T-helper 1 cell (primary cell): ENCODE measurements around the gene SDE2.
"Not testable (repeated sequence)": the region's sequence is repeated elsewhere in the genome, so short reads cannot be mapped to it uniquely, and the experiment has no call there.

ENCODE experiments used
- DNase-seq, 5 donors: peaks; one replicate each; pipeline ENCODE4 v3.0.0-alpha.2; 2012 to 2020

SDE2 gene

DNA sequence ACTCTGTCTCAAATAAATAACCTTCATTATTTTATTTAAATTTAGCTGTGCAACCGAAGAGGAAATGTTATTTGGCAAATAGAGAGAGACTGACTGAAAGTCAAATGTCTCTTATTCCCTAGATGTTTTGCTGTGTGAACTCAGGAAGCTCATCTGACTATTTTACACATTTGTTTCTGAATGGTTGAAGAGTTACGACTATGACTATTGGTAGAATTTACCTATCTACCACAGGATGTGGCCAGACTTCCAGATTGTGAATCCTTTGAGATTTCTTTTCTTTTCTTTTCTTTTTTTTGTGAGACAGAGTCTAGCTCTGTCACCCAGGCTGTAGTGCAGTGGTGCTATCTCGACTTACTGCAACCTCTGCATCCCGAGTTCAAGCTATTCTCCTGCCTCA, 5.3 kb upstream of the SDE2 start:
- DNase-seq: no peak

- no peak for DNase-seq
These were observed 4.5 kb upstream of the SDE2 start for GRCh38 chr1:226003502-226004170.

DNA sequence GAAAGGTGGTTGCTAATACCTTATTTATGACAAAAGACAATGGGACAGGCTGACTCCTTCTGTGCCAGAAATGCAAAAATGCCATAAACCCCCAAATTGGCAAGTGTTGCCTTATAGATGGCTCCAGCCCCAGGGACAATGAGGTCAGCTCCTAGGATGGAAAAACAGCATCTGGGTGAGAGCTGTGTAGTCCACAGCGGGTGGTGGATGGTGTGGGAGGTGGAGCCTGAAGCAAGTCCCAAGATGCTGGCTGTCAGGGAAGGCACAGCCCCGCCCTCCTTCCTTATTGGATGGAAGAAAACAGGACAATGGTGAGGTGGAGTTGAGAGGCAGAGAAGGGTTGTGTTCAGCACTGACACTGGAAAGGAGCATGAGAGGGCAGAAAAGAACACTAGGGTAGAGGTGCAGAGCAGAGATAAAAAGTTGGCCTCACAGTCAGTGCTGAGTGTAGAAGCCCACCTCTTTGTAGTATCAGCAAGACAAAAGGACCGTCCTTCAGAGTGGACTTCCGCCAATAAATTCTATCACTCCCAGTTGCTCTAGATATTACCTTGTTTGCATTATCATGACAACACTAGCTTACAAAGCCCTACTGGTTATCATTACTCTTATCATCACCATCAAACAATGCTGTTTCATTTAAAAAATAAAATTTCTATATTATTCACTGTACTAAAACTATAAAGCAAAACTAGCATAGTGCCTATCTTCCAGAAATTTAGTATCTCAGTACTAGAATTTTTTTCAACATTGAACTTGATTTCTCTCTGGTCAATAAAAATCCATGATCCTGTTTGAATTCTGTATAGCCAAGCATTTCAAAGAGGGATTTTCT, 3.7 kb upstream of the SDE2 start:
- peak in 1 of 5 donors; percentile 5 for DNase-seq

- DNase-seq: peak; percentile 23 to 60 (median 47)
These were observed 3.0 kb upstream of the SDE2 start for GRCh38 chr1:226001963-226002666.

- DNase-seq: no peak
These were observed 1.9 kb upstream of the SDE2 start for GRCh38 chr1:226001088-226001487.

DNA sequence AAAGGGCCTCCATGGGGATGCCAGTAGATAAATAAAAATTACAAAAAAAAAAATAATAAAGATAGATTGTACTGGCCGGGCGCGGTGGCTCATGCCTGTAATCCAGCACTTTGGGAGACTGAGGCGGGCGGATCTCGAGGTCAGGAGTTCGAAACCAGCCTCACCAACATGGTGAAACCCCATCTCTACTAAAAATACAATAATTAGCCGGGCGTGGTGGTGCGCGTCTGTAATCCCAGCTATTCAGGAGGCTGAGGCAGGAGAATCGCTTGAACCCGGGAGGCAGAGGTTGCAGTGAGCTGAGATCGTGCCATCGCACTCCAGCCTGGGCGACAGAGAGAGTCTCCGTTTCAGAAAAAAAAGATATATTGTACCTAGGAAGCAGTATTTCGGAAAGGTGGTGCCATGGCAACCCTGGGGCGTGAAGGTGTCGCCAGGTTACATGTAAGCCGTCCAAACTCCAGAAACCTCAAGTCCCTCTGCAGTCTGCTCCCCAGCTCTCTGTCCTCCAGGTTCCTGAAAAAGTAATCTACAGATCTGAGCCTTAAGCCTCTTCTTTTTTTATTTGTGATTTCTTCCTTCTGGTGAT, 1.4 kb upstream of the SDE2 start:
- DNase-seq: peak in 1 of 5 donors; percentile 17

DNA sequence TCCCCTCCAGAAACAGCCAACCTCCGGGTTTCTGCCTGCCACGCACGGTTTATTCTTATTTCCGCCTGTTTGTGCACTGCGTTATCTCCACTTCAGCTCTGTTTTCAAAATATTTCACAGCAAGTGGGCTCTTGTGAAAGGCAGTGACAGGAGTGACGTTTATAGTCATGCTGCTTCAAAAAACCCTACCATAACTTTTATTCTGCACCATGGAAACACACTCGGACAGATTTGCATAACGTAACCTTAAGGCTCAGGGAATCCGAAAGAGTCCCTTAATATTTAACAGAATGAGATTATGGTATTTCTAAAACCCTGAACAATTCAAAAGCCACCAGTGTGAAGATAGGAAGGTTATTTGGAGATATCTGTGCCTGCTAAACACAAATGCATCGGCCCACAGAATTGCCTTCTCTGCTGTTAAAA, 782 bp upstream of the SDE2 start:
- peak in 2 of 5 donors; percentile 33 to 76 for DNase-seq

DNA sequence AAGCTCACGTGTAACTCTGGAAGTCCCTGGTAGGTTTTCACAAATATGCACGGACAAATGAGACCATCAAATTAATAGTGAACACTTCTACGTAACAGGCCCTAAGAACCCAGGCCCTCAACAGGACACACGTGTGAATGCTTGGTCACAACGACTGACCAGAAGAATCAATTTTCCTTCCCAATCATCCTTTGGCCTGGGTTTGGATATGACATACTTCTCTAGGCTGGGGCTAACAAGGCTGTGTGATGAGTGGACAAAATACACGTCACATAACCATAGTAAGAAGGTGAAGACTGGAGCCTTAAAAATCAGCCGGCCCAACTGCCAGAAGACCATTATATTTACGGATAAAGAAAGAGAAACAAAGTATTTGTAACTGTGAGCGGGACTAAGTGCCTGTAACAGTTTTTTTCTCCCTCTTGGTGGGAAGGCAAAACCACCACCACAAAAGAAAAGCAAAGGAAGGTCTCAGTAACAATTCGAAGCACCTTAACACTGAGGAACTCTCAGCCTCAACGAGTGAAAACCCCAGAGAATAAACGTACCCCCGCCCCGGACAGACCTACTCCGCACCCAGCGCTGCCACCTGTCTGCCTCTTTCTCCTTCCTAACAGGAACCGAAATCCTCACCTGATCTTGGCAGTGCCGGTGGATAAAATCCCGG, 450 bp downstream of the SDE2 start:
- DNase-seq: peak in 1 of 5 donors; percentile 22

DNA sequence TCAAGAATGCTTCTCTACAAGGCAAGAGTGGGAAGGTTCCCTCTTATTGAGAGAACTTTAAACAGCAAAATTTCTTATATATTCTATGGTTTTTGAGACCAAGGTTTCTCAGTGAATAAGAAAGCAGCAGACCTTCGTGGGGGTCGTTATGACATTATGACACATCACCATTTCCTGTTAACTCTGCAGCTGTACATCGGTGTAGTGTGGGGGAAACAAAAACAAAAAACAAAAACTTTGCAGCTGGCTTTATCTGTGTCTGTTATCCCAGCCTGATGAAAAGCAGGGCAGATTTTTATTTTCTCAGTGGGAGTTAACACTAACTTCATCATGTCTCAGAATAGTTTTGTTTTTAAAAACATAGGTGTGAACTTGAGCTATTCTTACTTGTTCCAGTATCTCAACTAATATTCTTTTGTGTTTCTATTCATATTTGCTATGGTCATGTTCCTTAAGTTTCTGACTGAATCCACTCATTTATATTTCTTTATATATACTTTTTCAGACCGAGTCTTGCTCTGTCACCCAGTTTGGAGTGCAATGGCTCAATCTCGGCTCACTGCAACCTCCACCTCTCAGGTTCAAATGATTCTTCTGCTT, 2.1 kb downstream of the SDE2 start:
- peak in 1 of 5 donors; percentile 37 for DNase-seq

DNA sequence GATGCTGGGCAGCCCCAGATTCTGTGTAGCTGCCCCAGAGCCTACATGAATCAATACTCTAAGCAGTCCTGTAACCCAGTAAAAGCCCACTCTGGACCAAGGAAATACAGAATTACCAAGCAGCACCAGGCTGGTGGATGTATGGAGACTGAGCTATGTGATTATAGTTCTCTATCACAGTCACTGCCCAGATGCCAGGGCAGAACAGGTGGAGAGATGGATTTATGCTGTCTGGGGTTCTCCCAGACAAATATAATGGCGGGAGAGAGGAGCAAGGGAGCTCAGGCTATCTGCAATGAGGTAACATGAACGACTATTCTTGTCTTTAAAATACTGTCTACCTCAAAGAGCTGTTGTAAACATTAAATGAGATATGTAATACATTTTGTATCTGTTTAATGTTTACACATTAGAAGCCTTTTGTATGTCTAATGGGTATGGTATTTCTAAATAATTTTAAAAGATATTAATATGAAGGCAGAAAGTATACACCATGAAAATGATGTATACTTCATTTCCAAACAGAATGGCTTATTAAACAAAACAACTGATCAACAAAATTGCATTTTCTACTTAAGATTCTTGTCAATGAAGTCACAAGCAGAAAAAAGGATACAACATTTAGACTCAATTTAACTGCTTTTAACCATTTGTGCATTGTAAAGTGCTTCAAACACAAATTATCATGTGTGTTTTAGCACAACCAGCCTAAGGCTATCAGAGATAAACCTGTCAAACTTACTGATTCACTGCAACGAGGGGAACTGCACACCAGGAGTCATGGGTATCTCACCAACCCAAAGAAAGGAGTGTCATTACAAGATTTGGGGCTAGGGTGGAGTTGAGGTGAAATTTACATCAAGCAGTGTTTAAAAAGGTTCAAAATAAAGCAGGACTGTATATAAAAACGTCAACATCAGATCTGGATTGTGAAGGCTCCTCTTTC, 3.0 kb downstream of the SDE2 start:
- no peak for DNase-seq

DNA sequence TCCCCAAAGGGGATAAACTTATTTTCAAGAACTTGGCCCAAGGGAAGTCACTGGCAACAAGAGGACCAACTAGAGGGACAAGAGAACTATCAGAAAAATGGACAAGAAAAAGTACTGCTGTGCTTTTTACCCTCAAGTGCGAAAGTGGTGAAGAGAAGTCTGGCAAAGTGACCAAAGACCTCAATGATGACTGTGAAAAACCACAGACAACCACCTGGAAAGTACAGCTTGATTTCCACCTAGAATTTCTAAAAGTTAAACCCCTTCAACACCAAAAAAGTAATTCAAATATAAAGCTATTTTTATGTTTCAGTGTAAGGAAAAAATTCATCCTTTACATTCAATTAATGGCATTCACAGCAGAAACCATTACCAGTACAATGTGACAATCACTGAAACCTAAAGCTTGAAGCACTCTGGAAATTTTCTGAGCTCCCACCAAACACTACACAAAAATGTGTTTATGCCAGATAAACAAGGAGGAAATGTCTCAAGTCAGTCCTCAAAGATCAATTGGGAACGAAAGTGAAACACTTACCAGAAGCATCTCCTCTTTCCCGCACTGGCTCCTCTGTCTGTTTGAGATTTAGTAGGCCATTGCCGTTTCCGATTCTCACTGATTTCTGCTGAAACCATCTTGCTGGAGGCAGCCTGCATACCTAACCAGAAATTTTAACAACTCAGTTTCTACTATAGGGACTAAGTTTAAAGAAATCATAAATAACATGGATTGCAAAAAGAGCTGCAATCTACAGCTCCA, 8.3 kb downstream of the SDE2 start:
- peak in 1 of 5 donors; percentile 72 for DNase-seq

DNA sequence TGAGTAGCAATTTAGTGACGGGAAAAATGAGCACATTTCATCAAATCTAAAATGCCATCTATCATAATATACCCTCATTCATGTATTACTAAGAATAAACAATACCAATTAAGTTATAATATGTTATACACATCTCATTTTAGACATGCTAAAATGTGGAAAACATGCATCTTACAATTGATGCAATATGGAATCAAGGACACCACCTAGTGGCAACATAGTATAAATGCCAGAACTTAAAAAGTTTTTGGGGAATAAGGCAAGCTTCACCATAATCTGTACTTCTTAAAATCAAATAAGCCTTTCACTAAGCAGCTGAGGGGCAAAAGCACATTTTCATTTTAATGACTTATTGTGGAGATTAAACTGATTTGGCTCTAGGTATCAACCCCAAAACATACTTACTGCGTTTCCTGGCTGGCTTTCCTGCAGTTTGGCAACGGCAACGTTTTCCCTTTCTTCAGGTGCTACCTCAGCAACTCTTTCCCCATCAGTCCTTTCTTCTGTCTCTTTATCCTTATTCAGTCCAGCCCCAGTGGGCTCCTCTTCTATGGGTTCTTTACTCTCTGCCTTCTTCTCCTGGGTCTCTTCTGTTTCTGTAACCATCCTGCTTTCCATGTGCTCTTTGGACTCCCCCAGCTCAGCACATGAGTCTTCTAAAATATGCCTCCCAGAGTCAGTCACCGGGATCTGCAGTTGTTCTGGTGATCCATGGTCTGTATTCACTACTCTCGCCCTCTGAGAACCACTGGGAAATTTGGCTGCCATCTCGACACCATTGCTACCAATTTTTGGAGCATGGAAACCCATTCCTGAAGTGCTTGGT, 11.4 kb downstream of the SDE2 start:
- peak in 1 of 5 donors; percentile 47 for DNase-seq

DNA sequence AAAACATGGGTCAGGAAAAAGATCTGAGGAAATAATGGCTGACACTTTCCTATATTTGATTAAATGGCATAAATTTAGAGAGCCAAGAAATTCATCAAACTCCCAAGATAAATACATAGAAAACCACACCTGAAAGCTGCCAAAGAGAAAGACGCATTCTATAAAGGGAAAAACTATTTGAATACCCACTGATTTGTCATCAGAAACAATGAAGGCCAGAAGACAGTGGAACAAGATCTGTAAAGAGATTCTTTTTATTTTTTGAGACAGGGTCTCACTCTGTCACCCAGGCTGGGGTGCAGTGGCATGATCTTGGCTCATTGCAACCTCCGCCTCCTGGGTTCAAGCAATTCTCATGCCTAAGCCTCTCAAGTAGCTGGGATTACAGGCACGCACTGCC, 17.4 kb downstream of the SDE2 start:
- DNase-seq: no peak

- no peak for DNase-seq
These were observed 18.9 kb downstream of the SDE2 start for GRCh38 chr1:225980005-225980836.

GRCh38 chr1:225979421-225979820, 19.7 kb downstream of the SDE2 start:
- no peak for DNase-seq

GRCh38 chr1:225977937-225978748, 21.0 kb downstream of the SDE2 start:
- no peak for DNase-seq

- DNase-seq: not testable (repeated sequence)
These were observed 24.0 kb downstream of the SDE2 start for GRCh38 chr1:225975146-225975545.
